Osteocyte (in vitro differentiated cells): Measurements from ENCODE around the gene C22orf23. TPM values are rescaled to one million over a fixed set of nuclear protein-coding genes. Genes with fewer than 3 reads are reported as not detected.
A peak's percentile ranks its signal among the peaks of the same experiment; 100 is the strongest.
"Not testable (repeated sequence)": the region's sequence is repeated elsewhere in the genome, so short reads cannot be mapped to it uniquely, and the experiment has no call there.

Experiments
- DNase-seq: peaks from one replicate; pipeline ENCODE4 v3.0.0; 2021; ENCODE audit warnings: mixed read lengths; ENCODE audit not compliant: unreplicated experiment; ENCODE audit errors: extremely low spot score
- H3K27ac Mint-ChIP-seq: one replicate; pipeline ENCODE4 v1.8.0; 2021; ENCODE audit warnings: mild to moderate bottlenecking, mixed read lengths; ENCODE audit not compliant: unreplicated experiment
- H3K27me3 Mint-ChIP-seq: one replicate; pipeline ENCODE4 v1.8.0; 2021; ENCODE audit warnings: mixed read lengths; ENCODE audit not compliant: unreplicated experiment
- H3K36me3 Mint-ChIP-seq: one replicate; pipeline ENCODE4 v1.8.0; 2021; ENCODE audit warnings: mixed read lengths; ENCODE audit not compliant: unreplicated experiment
- H3K4me1 Mint-ChIP-seq: one replicate; pipeline ENCODE4 v1.8.0; 2021; ENCODE audit warnings: mixed read lengths; ENCODE audit not compliant: unreplicated experiment
- H3K4me3 Mint-ChIP-seq: one replicate; pipeline ENCODE4 v1.8.0; 2021; ENCODE audit warnings: mild to moderate bottlenecking, moderate library complexity, mixed read lengths; ENCODE audit not compliant: unreplicated experiment
- H3K9me3 Mint-ChIP-seq: one replicate; pipeline ENCODE4 v1.8.0; 2021; ENCODE audit warnings: mixed read lengths; ENCODE audit not compliant: unreplicated experiment
- total RNA-seq: library from RNA; stranded (reverse); gene quantifications from 2 replicates; pipeline ENCODE4 v1.2.1, GENCODE V29; 2021
- TF ChIP-seq, protein P1 (sequence below): fragments of 200-600 bp; sonication (generic); IDR thresholded peaks from 2 replicates; pipeline ENCODE4 v1.5.0; 2021; ENCODE audit warnings: antibody characterized with exemption, mild to moderate bottlenecking, moderate library complexity

C22orf23 gene
- total RNA-seq, 1 donor from 2014 or later, result not detected

DNA sequence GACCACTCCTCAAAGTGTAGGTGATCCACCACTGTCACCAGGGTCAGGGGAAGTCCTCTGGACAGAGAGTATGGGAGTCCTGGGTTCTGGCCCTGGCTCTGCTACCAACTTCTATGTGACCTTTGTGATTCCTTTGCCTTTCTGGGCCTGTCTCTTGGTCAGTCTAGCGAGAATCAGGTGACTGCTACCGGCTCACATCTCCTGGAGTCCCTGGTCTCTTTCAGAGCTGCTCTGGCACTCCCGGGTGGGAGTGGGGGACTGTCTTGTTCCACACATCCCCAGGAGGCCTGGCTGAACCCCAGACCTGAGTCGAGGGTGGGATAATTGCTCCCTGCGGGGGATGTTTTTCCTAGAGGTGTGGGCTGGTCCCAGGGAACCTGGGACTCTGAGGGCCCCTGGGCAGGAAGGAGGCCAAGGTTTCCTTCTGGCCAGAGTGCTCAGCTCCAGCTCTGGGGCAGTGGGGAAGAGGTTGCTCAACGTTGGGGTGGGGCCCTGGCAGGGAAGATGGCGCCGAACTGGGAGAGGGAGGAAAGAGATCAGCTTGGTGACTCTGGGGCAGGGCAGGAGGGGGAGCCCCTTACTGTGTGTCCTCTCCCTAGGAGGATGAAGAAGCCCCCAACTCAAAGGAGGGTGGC lies 28.9 kb upstream of the C22orf23 start:
- H3K27me3 Mint-ChIP-seq, result no peaks in the 10 kb centered on the region
- peaks cover 1% of the 10 kb centered on the region for H3K36me3 Mint-ChIP-seq
- H3K9me3 Mint-ChIP-seq, result no peaks in the 10 kb centered on the region

DNA sequence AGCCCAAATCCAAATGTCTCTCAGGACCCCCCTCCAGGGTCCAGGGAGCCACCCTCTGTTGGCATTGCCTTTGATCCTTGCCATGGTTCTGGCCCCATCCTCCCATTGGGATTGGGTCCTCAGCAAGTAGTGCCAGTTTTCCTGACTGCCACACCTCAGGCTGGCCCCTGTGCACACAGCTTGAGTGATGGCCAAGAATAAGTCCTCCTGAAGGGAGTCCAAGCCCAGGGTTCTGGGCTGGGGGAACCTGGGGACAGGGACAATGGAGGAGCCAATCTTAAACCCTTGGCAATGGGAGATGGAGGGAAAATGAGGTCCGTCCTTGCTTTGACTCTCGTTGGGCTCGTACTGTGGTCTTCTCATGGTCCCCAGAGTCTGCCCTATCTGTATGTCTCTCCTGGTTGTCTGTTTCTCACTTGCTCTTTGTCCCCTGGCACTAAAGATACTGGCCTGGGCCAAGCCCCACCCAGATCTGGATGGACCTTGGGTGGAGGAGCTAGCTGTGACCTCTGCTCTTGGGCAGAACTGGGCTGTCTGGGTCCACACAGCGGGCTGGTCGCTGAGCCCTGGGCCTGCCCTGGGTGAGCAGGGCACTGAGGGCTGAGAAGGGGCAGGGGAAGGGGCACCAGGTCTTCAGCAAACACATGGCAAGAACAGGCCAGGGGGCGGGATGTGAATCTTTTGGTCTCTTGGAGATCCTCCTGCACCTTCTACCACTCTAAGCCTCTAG lies 28.0 kb upstream of the C22orf23 start:
- Mint-ChIP-seq H3K27ac (no peak overlapping the region), H3K9me3 (no peaks in the 10 kb centered on the region), H3K36me3 (peaks cover 1% of the 10 kb centered on the region), H3K4me3 (no peak overlapping the region), H3K27me3 (no peaks in the 10 kb centered on the region), H3K4me1 (no peaks in the 10 kb centered on the region)
- TF ChIP-seq, protein P1, sequence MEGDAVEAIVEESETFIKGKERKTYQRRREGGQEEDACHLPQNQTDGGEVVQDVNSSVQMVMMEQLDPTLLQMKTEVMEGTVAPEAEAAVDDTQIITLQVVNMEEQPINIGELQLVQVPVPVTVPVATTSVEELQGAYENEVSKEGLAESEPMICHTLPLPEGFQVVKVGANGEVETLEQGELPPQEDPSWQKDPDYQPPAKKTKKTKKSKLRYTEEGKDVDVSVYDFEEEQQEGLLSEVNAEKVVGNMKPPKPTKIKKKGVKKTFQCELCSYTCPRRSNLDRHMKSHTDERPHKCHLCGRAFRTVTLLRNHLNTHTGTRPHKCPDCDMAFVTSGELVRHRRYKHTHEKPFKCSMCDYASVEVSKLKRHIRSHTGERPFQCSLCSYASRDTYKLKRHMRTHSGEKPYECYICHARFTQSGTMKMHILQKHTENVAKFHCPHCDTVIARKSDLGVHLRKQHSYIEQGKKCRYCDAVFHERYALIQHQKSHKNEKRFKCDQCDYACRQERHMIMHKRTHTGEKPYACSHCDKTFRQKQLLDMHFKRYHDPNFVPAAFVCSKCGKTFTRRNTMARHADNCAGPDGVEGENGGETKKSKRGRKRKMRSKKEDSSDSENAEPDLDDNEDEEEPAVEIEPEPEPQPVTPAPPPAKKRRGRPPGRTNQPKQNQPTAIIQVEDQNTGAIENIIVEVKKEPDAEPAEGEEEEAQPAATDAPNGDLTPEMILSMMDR, result no peak
- DNase-seq, result no peak

More for the DNA sequence above, 28.9 kb upstream of the C22orf23 start:
- Mint-ChIP-seq H3K4me1 (no peaks in the 10 kb centered on the region), H3K4me3 (no peak overlapping the region), H3K27ac (no peak overlapping the region)
- TF ChIP-seq, protein P1, result no peak
- DNase-seq, result no peak

DNA sequence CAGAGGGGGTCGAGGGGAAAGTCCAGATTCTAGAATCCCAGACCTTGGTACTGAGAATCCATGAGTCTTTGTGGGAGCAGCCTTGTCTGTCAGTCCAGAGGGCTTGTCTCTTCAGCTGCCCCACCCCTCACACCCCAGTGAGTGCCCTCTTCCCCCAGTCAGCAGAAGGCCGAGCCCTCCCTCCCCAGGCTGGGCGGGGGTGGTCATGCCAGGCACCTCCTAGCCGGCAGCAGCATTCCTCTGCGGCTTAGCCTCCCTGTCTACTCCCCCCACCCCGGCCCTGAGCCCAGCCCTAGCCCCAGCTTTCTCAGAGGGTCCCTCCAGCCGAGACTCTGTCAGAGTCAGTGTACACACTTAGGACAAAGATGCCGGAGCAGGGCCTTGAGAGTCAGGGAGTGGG lies 26.4 kb upstream of the C22orf23 start:
- no peaks in the 10 kb centered on the region for H3K9me3 Mint-ChIP-seq
- no peaks in the 10 kb centered on the region for H3K27me3 Mint-ChIP-seq
- no peak overlapping the region for H3K27ac Mint-ChIP-seq
- no peak for DNase-seq
- H3K4me1 Mint-ChIP-seq, result no peaks in the 10 kb centered on the region
- peaks cover 4% of the 10 kb centered on the region for H3K36me3 Mint-ChIP-seq
- H3K4me3 Mint-ChIP-seq, result no peak overlapping the region
- TF ChIP-seq, protein P1, result no peak

DNA sequence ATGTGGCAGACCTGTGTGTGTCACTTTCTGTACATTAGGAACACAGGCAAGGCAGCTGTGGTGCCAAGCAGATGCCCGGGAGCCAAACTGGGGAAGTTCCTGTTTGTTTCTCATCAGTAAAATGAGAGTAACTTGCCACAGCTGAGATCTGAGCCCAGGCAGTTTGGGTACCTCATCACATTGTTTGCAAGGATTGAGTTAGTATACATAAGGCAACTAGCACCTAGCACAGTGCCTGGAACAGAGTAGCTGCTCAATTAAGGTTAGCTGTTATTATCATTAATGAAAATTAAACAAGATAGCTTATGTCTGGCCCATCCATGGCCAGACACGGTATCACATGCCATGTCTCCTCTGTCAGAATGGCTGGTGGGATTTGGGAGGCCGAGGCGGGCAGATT lies 23.1 kb upstream of the C22orf23 start:
- H3K27ac Mint-ChIP-seq, result peak overlapping the region; percentile 45
- no peaks in the 10 kb centered on the region for H3K27me3 Mint-ChIP-seq
- no peaks in the 10 kb centered on the region for H3K4me1 Mint-ChIP-seq
- no peaks in the 10 kb centered on the region for H3K9me3 Mint-ChIP-seq
- peaks cover 4% of the 10 kb centered on the region for H3K36me3 Mint-ChIP-seq
- TF ChIP-seq, protein P1, result no peak
- DNase-seq, result no peak
- H3K4me3 Mint-ChIP-seq, result no peak overlapping the region

DNA sequence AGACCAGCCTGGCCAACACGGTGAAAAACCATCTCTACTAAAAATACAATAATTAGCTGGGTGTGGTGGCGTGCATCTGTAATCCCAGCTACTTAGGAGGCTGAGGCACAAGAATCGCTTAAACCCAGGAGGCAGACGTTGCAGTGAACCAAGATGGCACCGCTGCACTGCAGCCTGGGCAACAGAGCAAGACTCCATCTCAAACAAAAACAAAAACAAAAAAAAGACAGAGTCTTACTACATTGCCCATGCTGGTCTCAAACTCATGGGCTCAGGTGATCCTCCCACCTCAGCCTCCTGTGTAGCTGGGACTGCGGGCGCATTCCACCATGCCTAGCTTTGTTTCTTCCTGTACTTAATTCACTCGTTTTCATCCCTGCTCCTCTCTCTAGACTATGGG lies 22.6 kb upstream of the C22orf23 start:
- DNase-seq, H3K9me3 Mint-ChIP-seq, H3K4me1 Mint-ChIP-seq, H3K27me3 Mint-ChIP-seq, H3K36me3 Mint-ChIP-seq, H3K4me3 Mint-ChIP-seq: not testable (repeated sequence)
- peak overlapping the region; percentile 45 for H3K27ac Mint-ChIP-seq
